GM23248 (cell line): ENCODE results near the gene CSRNP2.

Source experiments
- EZH2 ChIP-seq: fragments of 200-600 bp; sonication (generic); IDR thresholded peaks from 2 replicates; pipeline ENCODE4 v1.6.1; 2018; ENCODE audit warnings: antibody characterized with exemption, mild to moderate bottlenecking; ENCODE audit not compliant: insufficient read depth, poor library complexity, severe bottlenecking
- EZH2phosphoT487 ChIP-seq: fragments of 200-600 bp; sonication (generic); IDR thresholded peaks from 2 replicates; pipeline ENCODE4 v1.6.1; 2018; ENCODE audit warnings: antibody characterized with exemption, moderate library complexity, mild to moderate bottlenecking, low read depth; ENCODE audit not compliant: insufficient read depth

DNA sequence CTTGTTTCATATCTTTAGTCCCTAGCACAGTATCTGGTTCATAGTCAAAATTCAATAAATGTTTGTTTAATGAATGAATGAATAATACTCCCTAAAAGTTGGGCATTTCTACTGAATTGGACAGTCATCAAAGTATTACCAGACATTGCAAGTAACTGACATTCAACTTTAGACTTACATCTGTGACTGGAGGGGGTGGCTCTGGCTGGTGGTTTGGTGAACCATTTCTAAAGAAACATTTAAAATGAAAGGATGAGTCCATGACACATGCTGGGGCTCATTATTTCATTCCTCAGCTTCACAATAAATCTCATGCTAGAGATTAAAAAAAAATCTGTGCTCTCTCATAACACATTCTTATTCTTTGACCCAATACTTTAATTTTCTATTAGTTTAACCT, 20.6 kb upstream of the CSRNP2 start:
- no peak for TF ChIP-seq EZH2
- TF ChIP-seq EZH2phosphoT487, result no peak
